ENCODE data around the gene HOXA9.

Gene HOXA9

GRCh38 chr7:27169658-27170425 lies 4.5 kb upstream of the HOXA9 start:
- no peak for DNase-seq (ENCODE audit: extremely low read depth, insufficient read length)
- no peak overlapping the region for H3K4me3 ChIP-seq (replicated peaks; ENCODE audit: low read depth, low read length)
- no peaks in the 10 kb centered on the region for H3K36me3 ChIP-seq (ENCODE audit: control insufficient read depth, insufficient read depth, low read length)
- peaks cover 12% of the 10 kb centered on the region for H3K27me3 ChIP-seq (replicated peaks; ENCODE audit: control insufficient read depth, insufficient read depth, low read length)
- TF ChIP-seq CTCF (IDR thresholded peaks at IDR 0.05; ENCODE audit: insufficient read depth, low read length, poor library complexity, severe bottlenecking): no peak

DNA sequence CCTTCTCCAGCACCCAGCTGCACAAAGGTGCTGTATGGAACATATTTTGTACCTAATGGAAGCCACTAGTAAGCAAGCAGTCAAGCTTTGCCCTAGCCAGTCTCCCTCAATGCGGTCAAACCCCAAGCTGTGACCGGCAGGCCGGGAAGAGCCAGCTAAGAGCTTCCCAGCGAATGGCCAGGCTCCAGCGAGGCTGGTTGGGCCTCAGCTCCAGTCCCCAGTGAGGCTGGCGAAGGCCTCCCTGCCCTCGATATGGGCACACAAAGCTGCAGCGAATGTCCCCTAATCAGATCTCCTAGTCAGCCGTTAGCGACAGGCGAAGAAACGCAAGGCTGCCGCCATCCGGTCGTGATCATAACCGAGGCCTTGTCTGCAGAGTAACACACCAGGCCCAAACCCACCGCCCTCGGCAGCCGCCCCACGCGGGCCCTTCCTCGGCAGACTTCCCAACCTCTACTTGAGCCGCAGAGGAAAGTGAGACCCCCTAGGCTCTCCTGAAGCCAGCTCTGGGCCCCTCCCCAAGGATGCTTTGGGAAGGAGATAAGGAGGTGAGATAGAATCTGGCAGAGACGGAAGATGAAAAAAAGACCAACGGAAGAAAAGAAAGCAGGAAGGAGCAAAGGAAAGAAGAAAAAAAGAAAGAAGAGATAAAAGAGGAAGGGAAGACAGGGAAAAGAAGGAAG lies 3.1 kb upstream of the HOXA9 start:
- Histone ChIP-seq H3K27me3 (replicated peaks; ENCODE audit: control insufficient read depth, insufficient read depth, low read length) (peaks cover 9% of the 10 kb centered on the region), H3K36me3 (ENCODE audit: control insufficient read depth, insufficient read depth, low read length) (no peaks in the 10 kb centered on the region), H3K4me3 (replicated peaks; ENCODE audit: low read depth, low read length) (no peak overlapping the region)
- TF ChIP-seq CTCF (IDR thresholded peaks at IDR 0.05; ENCODE audit: insufficient read depth, low read length, poor library complexity, severe bottlenecking): no peak
- DNase-seq (ENCODE audit: extremely low read depth, insufficient read length): no peak

- Histone ChIP-seq H3K36me3 (ENCODE audit: control insufficient read depth, insufficient read depth, low read length) (no peaks in the 10 kb centered on the region), H3K27me3 (replicated peaks; ENCODE audit: control insufficient read depth, insufficient read depth, low read length) (peaks cover 9% of the 10 kb centered on the region), H3K4me3 (replicated peaks; ENCODE audit: low read depth, low read length) (no peak overlapping the region)
- DNase-seq (ENCODE audit: extremely low read depth, insufficient read length): no peak
- TF ChIP-seq CTCF (IDR thresholded peaks at IDR 0.05; ENCODE audit: insufficient read depth, low read length, poor library complexity, severe bottlenecking): no peak
Observed at GRCh38 chr7:27167916-27168264, 2.6 kb upstream of the HOXA9 start.

- no peaks in the 10 kb centered on the region for H3K36me3 ChIP-seq (ENCODE audit: control insufficient read depth, insufficient read depth, low read length)
- H3K27me3 ChIP-seq (replicated peaks; ENCODE audit: control insufficient read depth, insufficient read depth, low read length): peaks cover 5% of the 10 kb centered on the region
- H3K4me3 ChIP-seq (replicated peaks; ENCODE audit: low read depth, low read length): no peak overlapping the region
- no peak for TF ChIP-seq CTCF (IDR thresholded peaks at IDR 0.05; ENCODE audit: insufficient read depth, low read length, poor library complexity, severe bottlenecking)
- no peak for DNase-seq (ENCODE audit: extremely low read depth, insufficient read length)
Observed at GRCh38 chr7:27166531-27167505, 1.5 kb upstream of the HOXA9 start.

- Histone ChIP-seq H3K36me3 (ENCODE audit: control insufficient read depth, insufficient read depth, low read length) (no peaks in the 10 kb centered on the region), H3K27me3 (replicated peaks; ENCODE audit: control insufficient read depth, insufficient read depth, low read length) (peaks cover 2% of the 10 kb centered on the region), H3K4me3 (replicated peaks; ENCODE audit: low read depth, low read length) (no peak overlapping the region)
- no peak for TF ChIP-seq CTCF (IDR thresholded peaks at IDR 0.05; ENCODE audit: insufficient read depth, low read length, poor library complexity, severe bottlenecking)
- no peak for DNase-seq (ENCODE audit: extremely low read depth, insufficient read length)
Observed at GRCh38 chr7:27165996-27166530, 726 bp upstream of the HOXA9 start.

Measured in GM06990 (cell line).